ENCODE measurements around the gene RBM33. TPM values are rescaled to one million over a fixed set of nuclear protein-coding genes. Genes with fewer than 3 reads are reported as not detected.

Gene RBM33
- total and polyA plus RNA-seq, 2 of the 4 experiments (the other 2 are of a cell fraction) = 7.3 to 10.8 TPM

DNA sequence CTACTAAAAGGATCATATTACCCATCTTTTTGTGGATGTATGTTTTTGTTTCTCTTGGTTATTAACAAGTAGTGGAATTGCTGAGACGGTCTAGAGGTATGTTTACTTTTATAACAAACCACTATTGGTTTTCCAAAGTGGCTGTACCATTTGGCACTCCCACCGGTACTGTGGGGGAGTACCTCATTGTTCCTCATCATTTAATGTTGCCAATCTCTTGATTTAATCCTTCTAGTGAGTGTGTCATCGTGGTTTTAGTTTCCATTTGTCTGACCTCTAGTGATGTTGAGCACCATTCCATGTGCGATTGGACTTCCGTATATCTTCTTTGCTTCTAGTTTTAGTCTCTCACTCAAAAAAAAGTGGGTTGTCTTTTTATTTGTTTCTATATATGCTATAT lies 50.4 kb downstream of the RBM33 start:
- Histone ChIP-seq H4K5ac (ENCODE audit: low read depth, low read length) (no peak overlapping the region; the same call in 1 of the 2 replicates), H3K4me1 (ENCODE audit: control insufficient read depth, insufficient read depth, low read length) (0 out of 2 replicates have a peak, but pooled peaks cover 2% of the 10 kb centered on the region), H3K14ac (replicated peaks; ENCODE audit: low read depth, low read length) (no peak overlapping the region), H2AFZ (replicated peaks; ENCODE audit: low read length, poor library complexity) (no peak overlapping the region), H3K18ac (ENCODE audit: low read depth, low read length) (no peak overlapping the region), H3K27me3 (ENCODE audit: control insufficient read depth, insufficient read depth, low read length) (no peaks in the 10 kb centered on the region), H3K79me1 (ENCODE audit: low read depth in 1 of 2, low read length in 2 of 2) (peaks cover 26 to 55% of the 10 kb centered on the region in 2 experiments), H3K27ac (ENCODE audit: insufficient read depth, low read length) (no peak overlapping the region), H4K20me1 (ENCODE audit: insufficient read depth, low read length) (peaks cover 49% of the 10 kb centered on the region), H3K4me2 (ENCODE audit: low read depth, low read length) (no peak overlapping the region), H3K4ac (ENCODE audit: low read depth, low read length) (no peak overlapping the region), H2AK5ac (ENCODE audit: low read depth, low read length) (no peak overlapping the region), H3K9ac (ENCODE audit: low read depth, low read length) (no peak overlapping the region), H2BK5ac (ENCODE audit: low read depth, low read length, poor library complexity, severe bottlenecking) (no peak overlapping the region), H4K8ac (ENCODE audit: low read depth in 2 of 2, low read length in 2 of 2) (no peak overlapping the region), H3K36me3 (ENCODE audit: control insufficient read depth, insufficient read depth, low read length) (peaks cover 1% of the 10 kb centered on the region; the same call in 1 of the 2 replicates), H3K9me3 (ENCODE audit: control insufficient read depth, insufficient read depth, low read length) (no peaks in the 10 kb centered on the region), H3K4me3 (ENCODE audit: insufficient read depth, low read depth, low read length) (no peak overlapping the region), H2AK9ac (replicated peaks; ENCODE audit: low read depth, low read length, poor library complexity) (no peak overlapping the region), H3K9me1 (ENCODE audit: insufficient read depth, low read length) (peaks cover 10% of the 10 kb centered on the region), H3K56ac (ENCODE audit: extremely low read depth, insufficient read depth, low read length) (no peak overlapping the region), H2BK20ac (ENCODE audit: low read depth, low read length) (no peak overlapping the region), H2BK15ac (ENCODE audit: low read depth, low read length) (no peak overlapping the region), H2BK120ac (ENCODE audit: low read depth, low read length) (no peak overlapping the region), H3K23ac (ENCODE audit: low read depth, low read length) (no peak overlapping the region), H4K91ac (ENCODE audit: insufficient read depth, low read depth, low read length) (no peak overlapping the region)
- dilution Hi-C loops (cut with HindIII; ENCODE audit: low sequenced_read_pairs, unreplicated experiment) (no loop called here), intact Hi-C loops (cut with micrococcal nuclease) (no loop called here), in situ Hi-C loops (cut with MboI; ENCODE audit: low sequenced_read_pairs) (no loop called here)
- POLR2A ChIA-PET (ENCODE audit: unreplicated experiment) = no interaction called here
- BruUV-seq (replicated peaks) = no TSS peak
- ATAC-seq (ENCODE audit: low read depth) = peak; percentile 65
- CTCF ChIA-PET = no interaction called here
- DNase-seq = peak; percentile 55
- no peak for TF ChIP-seq CEBPB (IDR thresholded peaks at IDR 0.05; ENCODE audit: low read depth, low read length)
- TF ChIP-seq, protein P1, sequence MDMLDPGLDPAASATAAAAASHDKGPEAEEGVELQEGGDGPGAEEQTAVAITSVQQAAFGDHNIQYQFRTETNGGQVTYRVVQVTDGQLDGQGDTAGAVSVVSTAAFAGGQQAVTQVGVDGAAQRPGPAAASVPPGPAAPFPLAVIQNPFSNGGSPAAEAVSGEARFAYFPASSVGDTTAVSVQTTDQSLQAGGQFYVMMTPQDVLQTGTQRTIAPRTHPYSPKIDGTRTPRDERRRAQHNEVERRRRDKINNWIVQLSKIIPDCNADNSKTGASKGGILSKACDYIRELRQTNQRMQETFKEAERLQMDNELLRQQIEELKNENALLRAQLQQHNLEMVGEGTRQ (IDR thresholded peaks at IDR 0.05; ENCODE audit: low read depth, low read length) = no peak
- TF ChIP-seq, protein P2, sequence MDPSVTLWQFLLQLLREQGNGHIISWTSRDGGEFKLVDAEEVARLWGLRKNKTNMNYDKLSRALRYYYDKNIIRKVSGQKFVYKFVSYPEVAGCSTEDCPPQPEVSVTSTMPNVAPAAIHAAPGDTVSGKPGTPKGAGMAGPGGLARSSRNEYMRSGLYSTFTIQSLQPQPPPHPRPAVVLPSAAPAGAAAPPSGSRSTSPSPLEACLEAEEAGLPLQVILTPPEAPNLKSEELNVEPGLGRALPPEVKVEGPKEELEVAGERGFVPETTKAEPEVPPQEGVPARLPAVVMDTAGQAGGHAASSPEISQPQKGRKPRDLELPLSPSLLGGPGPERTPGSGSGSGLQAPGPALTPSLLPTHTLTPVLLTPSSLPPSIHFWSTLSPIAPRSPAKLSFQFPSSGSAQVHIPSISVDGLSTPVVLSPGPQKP (IDR thresholded peaks at IDR 0.05; ENCODE audit: borderline replicate concordance, low read depth, low read length) = no peak
- no peak for TF ChIP-seq MAFK (IDR thresholded peaks at IDR 0.05; ENCODE audit: low read depth, low read length)
- no peak for TF ChIP-seq POLR2A (IDR thresholded peaks at IDR 0.05; ENCODE audit: low read depth, low read length)
- no peak for TF ChIP-seq NFE2L2 (IDR thresholded peaks at IDR 0.05; ENCODE audit: low read depth, low read length)
- no CpG with 5 or more reads among the region's 5 CpGs for WGBS, 2 experiments (ENCODE audit: extremely low coverage in 2 of 2, insufficient read length in 1 of 2)
